GM10248 (cell line): ENCODE results near the gene UBALD1.
A peak's percentile ranks its signal among the peaks of the same experiment; 100 is the strongest.

ENCODE experiments used
- CTCF ChIA-PET: fragments of 300-600 bp; sonication (Branson Sonifier 250); formaldehyde crosslinking; extraction: SDS; loops from one replicate; lab custom pipeline; 2021; ENCODE audit warnings: antibody characterized with exemption; lab: Yijun Ruan, JAX
- POLR2A ChIA-PET: fragments of 350-650 bp; sonication (Branson Sonifier 250); formaldehyde crosslinking; extraction: SDS; loops from one replicate; lab custom pipeline; 2020; ENCODE audit warnings: antibody characterized with exemption; lab: Yijun Ruan, JAX
- DNase-seq: peaks from one replicate; pipeline ENCODE4 v3.0.0; 2012; ENCODE audit errors: extremely low spot score
- CTCF ChIP-seq: IDR thresholded peaks from 2 replicates; pipeline ENCODE4 v1.5.1; 2012; ENCODE audit warnings: mild to moderate bottlenecking, low read depth; ENCODE audit errors: extremely low read depth, missing control alignments, control extremely low read depth

Gene UBALD1

GRCh38 chr16:4618645-4619418, 4.1 kb upstream of the UBALD1 start:
- POLR2A ChIA-PET = no interaction called here
- no peak for DNase-seq
- CTCF ChIA-PET = interaction anchor here (1.1 to 1.4 kb wide), 4 partner anchors 8 to 150 kb away, joined by 3 to 7 read pairs (median 3); no protein-coding TSS in a partner anchor
- no peak for TF ChIP-seq CTCF

- POLR2A ChIA-PET = interaction anchor here (0.6 kb wide), 1 partner anchor 72 kb away, joined by 4 read pairs; no protein-coding TSS in a partner anchor
These were observed 3.2 kb upstream of the UBALD1 start for GRCh38 chr16:4617880-4618279.

GRCh38 chr16:4616047-4616811, 1.5 kb upstream of the UBALD1 start:
- peak; percentile 98 for DNase-seq
- ChIA-PET CTCF (interaction anchor here (0.7 to 8.7 kb wide), 8 partner anchors 9 to 142 kb away, joined by 3 to 60 read pairs (median 3); partner anchors contain the start of genes MGRN1 and NMRAL1), POLR2A (interaction anchor here (0.6 to 1.2 kb wide), 5 partner anchors 9 to 221 kb away, joined by 3 to 7 read pairs (median 5); partner anchors contain the start of gene CDIP1)
- TF ChIP-seq CTCF = peak; percentile 65

More at GRCh38 chr16:4617880-4618279, 3.2 kb upstream of the UBALD1 start:
- TF ChIP-seq CTCF = no peak
- CTCF ChIA-PET = interaction anchor here (1.3 to 8.7 kb wide), 4 partner anchors 8 to 151 kb away, joined by 3 to 60 read pairs (median 5); partner anchors contain the start of gene MGRN1
- DNase-seq = no peak

- ChIA-PET POLR2A (interaction anchor here (0.6 to 1.2 kb wide), 4 partner anchors 10 to 222 kb away, joined by 3 to 7 read pairs (median 4); partner anchors contain the start of gene CDIP1), CTCF (interaction anchor here (1.0 to 8.7 kb wide), 5 partner anchors 8 to 141 kb away, joined by 3 to 60 read pairs (median 3); partner anchors contain the start of genes MGRN1 and NMRAL1)
- no peak for TF ChIP-seq CTCF
- DNase-seq = no peak
These were observed 827 bp upstream of the UBALD1 start for GRCh38 chr16:4615384-4616046.

GRCh38 chr16:4613636-4614570, 785 bp downstream of the UBALD1 start:
- POLR2A ChIA-PET = no interaction called here
- peak; percentile 60 for DNase-seq
- no peak for TF ChIP-seq CTCF
- CTCF ChIA-PET = interaction anchor here (1.0 to 8.7 kb wide), 2 partner anchors 11 to 19 kb away, joined by 3 to 60 read pairs; partner anchors contain the start of gene MGRN1
